ENCODE results near the gene PRDM15.

Gene PRDM15

GRCh38 chr21:41903559-41904351 is 24.6 kb upstream of the PRDM15 start:
- Mint-ChIP-seq H3K27me3 (ENCODE audit: low read depth) (peaks cover 3% of the 10 kb centered on the region), H3K9me3 (no peaks in the 10 kb centered on the region), H3K27ac (no peak overlapping the region), H3K4me3 (no peak overlapping the region), H3K4me1 (no peaks in the 10 kb centered on the region), H3K36me3 (ENCODE audit: low read depth) (peaks cover 56% of the 10 kb centered on the region)
- TF ChIP-seq CTCF (IDR thresholded peaks at IDR 0.05; ENCODE audit: unreplicated experiment in 3 of 3) = no peak

- no peaks in the 10 kb centered on the region for H3K9me3 Mint-ChIP-seq
- H3K4me1 Mint-ChIP-seq = no peaks in the 10 kb centered on the region
- no peak overlapping the region for H3K4me3 Mint-ChIP-seq
- peaks cover 6% of the 10 kb centered on the region for H3K27me3 Mint-ChIP-seq (ENCODE audit: low read depth)
- H3K27ac Mint-ChIP-seq = no peak overlapping the region
- no peak for TF ChIP-seq CTCF (IDR thresholded peaks at IDR 0.05; ENCODE audit: unreplicated experiment in 3 of 3)
- peaks cover 55% of the 10 kb centered on the region for H3K36me3 Mint-ChIP-seq (ENCODE audit: low read depth)
These were observed 23.8 kb upstream of the PRDM15 start for GRCh38 chr21:41902946-41903345.

DNA sequence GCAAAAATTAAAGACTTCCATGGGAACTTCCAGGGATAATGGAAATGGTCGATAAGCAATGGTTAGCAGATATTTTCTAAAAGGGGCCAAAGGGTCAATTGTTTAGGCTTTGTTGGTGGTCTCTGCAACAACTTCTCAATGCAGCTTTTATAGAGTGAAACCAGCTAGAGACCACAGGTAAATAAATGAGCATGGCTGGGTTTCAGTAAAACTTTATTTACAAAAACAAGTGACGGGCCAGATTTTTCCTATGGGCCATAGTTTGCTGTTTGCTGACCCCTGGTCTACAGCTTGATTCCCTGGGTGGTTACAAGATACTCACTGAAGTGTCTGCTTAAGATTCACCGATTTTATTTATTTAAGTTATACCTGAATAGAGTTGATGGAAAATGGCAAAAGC is 22.6 kb upstream of the PRDM15 start:
- TF ChIP-seq CTCF (IDR thresholded peaks at IDR 0.05; ENCODE audit: unreplicated experiment in 3 of 3) = no peak
- H3K27me3 Mint-ChIP-seq (ENCODE audit: low read depth) = peaks cover 11% of the 10 kb centered on the region
- no peak overlapping the region for H3K4me3 Mint-ChIP-seq
- H3K9me3 Mint-ChIP-seq = no peaks in the 10 kb centered on the region
- peaks cover 44% of the 10 kb centered on the region for H3K36me3 Mint-ChIP-seq (ENCODE audit: low read depth)
- no peak overlapping the region for H3K27ac Mint-ChIP-seq
- H3K4me1 Mint-ChIP-seq = no peaks in the 10 kb centered on the region

GRCh38 chr21:41901099-41901498 is 22.0 kb upstream of the PRDM15 start:
- H3K36me3 Mint-ChIP-seq (ENCODE audit: low read depth) = peaks cover 37% of the 10 kb centered on the region
- no peak overlapping the region for H3K4me3 Mint-ChIP-seq

GRCh38 chr21:41900401-41900800 is 21.3 kb upstream of the PRDM15 start:
- H3K36me3 Mint-ChIP-seq (ENCODE audit: low read depth) = peaks cover 31% of the 10 kb centered on the region
- H3K27me3 Mint-ChIP-seq (ENCODE audit: low read depth) = peaks cover 10% of the 10 kb centered on the region
- H3K9me3 Mint-ChIP-seq = no peaks in the 10 kb centered on the region
- no peak overlapping the region for H3K4me3 Mint-ChIP-seq
- no peak for TF ChIP-seq CTCF (IDR thresholded peaks at IDR 0.05; ENCODE audit: unreplicated experiment in 3 of 3)
- H3K27ac Mint-ChIP-seq = no peak overlapping the region
- H3K4me1 Mint-ChIP-seq = peaks cover 8% of the 10 kb centered on the region

More at GRCh38 chr21:41901099-41901498, 22.0 kb upstream of the PRDM15 start:
- peaks cover 11% of the 10 kb centered on the region for H3K27me3 Mint-ChIP-seq (ENCODE audit: low read depth)
- H3K9me3 Mint-ChIP-seq = no peaks in the 10 kb centered on the region
- no peak overlapping the region for H3K27ac Mint-ChIP-seq
- peaks cover 2% of the 10 kb centered on the region for H3K4me1 Mint-ChIP-seq
- no peak for TF ChIP-seq CTCF (IDR thresholded peaks at IDR 0.05; ENCODE audit: unreplicated experiment in 3 of 3)

Measured in nephron (organoid).